ENCODE results near the gene GALNT17.

The GALNT17 gene

DNA sequence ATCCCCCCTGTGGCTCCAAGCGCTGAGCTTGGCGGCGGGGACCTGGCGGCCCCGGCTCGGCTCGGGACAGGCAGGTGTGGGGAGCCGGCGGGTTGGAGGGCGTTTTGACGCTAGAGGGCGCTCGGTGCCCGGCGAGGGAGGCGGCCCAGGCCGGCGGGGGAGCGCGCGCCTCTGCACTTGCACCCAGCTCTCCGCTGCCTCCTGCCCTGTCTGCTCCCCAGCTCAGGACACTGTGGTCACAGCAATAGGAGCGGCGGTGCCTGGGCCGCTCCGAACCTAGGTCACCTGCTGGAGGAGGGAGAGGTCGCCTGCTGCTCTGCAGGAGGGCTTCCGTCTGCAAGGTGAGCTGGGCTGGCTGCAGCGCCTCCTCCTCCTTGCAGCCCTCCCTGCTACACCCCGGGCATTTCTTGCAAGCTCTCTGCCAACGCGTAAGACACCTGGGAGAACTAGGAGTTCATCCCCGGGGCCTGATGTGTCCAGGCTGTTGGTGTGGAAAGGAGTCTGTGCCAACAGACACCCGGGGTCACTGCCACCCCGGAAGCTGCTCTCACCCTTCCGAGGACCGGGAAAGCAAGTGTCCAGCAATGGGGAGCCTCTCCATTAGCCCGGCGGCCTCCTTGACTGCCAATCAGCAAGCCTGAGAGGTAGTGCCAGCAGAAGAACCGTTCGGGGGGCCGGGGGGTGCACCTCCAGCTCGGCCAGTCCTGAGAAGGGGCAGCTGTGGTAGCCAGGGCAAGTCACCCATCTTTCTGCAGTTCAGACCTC is 620.4 kb downstream of the GALNT17 start:
- DNase-seq (ENCODE audit: low read depth, low spot score), result no peak
- ChIA-PET POLR2A (no interaction called here), CTCF (interaction anchor here (1.0 to 4.2 kb wide), 12 partner anchors 8 to 899 kb away, joined by 3 to 42 read pairs (median 4); no protein-coding TSS in a partner anchor)

DNA sequence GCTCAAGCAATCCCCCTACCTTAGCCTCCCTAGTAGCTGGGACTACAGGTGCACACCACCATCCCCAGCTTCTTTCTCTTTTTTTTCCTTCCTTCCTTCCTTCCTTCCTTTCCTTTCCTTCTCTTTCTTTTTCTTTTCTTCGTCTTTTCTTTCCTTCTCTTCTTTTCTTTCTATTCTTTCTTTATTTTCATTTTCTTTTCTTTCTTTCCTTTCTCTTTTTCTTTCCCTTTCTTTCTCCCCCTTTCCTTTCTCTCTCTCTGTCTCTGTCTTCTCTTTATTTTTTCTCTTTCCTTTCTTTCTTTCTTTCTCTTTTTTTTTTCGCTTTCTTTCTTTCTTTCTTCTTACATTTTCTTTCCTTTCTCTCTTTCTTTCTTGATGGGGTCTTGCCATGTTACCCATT is 621.3 kb downstream of the GALNT17 start:
- no peak for DNase-seq (ENCODE audit: low read depth, low spot score)
- POLR2A ChIA-PET, result no interaction called here
- no peak overlapping the region for H3K4me3 ChIP-seq (ENCODE audit: low read depth, low read length)
- CTCF ChIA-PET, result interaction anchor here (1.7 to 4.2 kb wide), 5 partner anchors 7 to 742 kb away, joined by 4 to 42 read pairs (median 7); no protein-coding TSS in a partner anchor
- TF ChIP-seq, protein P1, sequence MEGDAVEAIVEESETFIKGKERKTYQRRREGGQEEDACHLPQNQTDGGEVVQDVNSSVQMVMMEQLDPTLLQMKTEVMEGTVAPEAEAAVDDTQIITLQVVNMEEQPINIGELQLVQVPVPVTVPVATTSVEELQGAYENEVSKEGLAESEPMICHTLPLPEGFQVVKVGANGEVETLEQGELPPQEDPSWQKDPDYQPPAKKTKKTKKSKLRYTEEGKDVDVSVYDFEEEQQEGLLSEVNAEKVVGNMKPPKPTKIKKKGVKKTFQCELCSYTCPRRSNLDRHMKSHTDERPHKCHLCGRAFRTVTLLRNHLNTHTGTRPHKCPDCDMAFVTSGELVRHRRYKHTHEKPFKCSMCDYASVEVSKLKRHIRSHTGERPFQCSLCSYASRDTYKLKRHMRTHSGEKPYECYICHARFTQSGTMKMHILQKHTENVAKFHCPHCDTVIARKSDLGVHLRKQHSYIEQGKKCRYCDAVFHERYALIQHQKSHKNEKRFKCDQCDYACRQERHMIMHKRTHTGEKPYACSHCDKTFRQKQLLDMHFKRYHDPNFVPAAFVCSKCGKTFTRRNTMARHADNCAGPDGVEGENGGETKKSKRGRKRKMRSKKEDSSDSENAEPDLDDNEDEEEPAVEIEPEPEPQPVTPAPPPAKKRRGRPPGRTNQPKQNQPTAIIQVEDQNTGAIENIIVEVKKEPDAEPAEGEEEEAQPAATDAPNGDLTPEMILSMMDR (IDR thresholded peaks at IDR 0.05; ENCODE audit: insufficient read depth, low read length, missing control alignments), result no peak

More for the DNA sequence above, 620.4 kb downstream of the GALNT17 start:
- TF ChIP-seq, protein P1 (IDR thresholded peaks at IDR 0.05; ENCODE audit: insufficient read depth, low read length, missing control alignments), result peak; percentile 80
- no peak overlapping the region for H3K4me3 ChIP-seq (ENCODE audit: low read depth, low read length)

DNA sequence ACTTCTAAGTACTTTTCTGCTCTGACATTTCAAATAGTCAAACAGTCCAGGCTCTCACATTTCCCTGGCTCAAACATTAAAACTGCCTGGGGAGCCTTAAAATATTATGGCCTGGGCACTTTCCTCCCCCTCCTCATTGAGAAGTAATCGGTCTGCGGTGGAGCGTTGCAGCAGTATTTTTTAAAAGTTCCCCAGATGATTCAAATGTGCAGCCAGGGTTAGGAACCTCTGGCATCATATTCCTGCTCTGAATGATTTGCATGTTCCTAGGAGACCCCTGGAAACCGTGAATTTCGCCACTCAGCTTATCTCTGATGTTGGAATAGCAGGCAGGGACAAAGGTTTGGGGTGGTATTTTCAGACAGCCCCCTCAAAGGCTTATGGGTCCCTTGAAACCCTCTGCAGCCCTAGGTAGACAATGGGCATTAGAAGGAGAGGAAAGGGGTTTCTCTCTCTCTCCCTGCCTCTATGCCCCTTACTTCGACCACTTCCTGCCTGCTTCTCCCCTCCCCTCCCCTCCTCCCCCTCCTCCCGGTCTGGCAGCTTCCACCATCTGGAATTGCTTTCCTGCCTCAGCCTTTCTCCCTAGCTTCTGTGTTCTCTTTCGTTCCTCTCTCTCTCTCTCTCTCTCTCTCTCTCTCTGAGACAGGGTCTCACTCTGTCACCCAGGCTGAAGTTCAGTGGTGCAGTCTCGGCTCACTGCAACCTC is 622.2 kb downstream of the GALNT17 start:
- H3K4me3 ChIP-seq (ENCODE audit: low read depth, low read length), result no peak overlapping the region
- POLR2A ChIA-PET, result no interaction called here
- TF ChIP-seq, protein P1 (IDR thresholded peaks at IDR 0.05; ENCODE audit: insufficient read depth, low read length, missing control alignments), result no peak
- CTCF ChIA-PET, result interaction anchor here (1.1 to 4.2 kb wide), 2 partner anchors 11 to 741 kb away, joined by 3 to 42 read pairs; no protein-coding TSS in a partner anchor
- no peak for DNase-seq (ENCODE audit: low read depth, low spot score)

DNA sequence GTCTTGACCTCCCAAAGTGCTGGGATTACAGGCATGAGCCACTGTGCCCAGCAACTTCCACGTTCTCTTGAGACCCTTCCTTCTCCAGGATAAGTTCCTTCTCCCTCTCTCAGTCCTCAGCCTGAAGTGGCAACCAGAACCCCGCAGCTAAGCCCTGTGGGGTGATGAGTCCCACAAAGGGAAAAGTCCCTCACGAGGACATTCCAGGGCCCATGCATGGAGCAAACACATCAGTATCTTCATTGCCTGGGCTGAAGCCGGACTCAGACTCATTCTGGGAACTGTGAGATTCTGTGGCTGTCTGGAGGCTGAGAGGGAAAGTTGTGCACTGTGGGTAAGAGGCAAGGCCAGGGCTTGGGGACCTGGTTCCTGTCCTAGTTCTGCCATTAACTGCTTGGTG is 622.9 kb downstream of the GALNT17 start:
- TF ChIP-seq, protein P1 (IDR thresholded peaks at IDR 0.05; ENCODE audit: insufficient read depth, low read length, missing control alignments), result no peak
- POLR2A ChIA-PET, result no interaction called here
- CTCF ChIA-PET, result interaction anchor here (1.1 to 4.2 kb wide), 2 partner anchors 10 to 740 kb away, joined by 3 to 42 read pairs; no protein-coding TSS in a partner anchor

DNA sequence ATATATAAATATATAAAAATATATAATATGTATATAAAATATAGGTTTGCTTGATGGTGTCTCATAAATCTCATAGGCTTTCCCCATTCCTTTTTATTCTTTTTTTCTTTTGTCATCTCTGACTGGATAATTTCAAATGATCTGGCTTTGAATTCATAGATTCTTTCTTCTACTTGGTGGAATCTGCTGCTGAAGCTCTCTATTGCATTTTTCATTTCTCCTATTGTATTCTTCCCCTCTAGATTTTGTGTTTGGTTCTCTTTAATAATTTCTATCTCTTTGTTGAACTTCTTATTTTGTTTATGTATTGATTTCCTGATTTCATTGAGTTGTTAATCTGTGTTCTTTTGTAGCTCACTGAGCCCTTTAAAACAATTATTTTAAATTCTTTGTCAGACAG is 629.4 kb downstream of the GALNT17 start:
- TF ChIP-seq, protein P1 (IDR thresholded peaks at IDR 0.05; ENCODE audit: insufficient read depth, low read length, missing control alignments), result no peak
- H3K4me3 ChIP-seq (ENCODE audit: low read depth, low read length), result no peak overlapping the region
- ChIA-PET CTCF (interaction anchor here (2.6 kb wide), 1 partner anchor 9 kb away, joined by 8 read pairs; no protein-coding TSS in a partner anchor), POLR2A (no interaction called here)
- no peak for DNase-seq (ENCODE audit: low read depth, low spot score)

More for the DNA sequence above, 622.9 kb downstream of the GALNT17 start:
- DNase-seq (ENCODE audit: low read depth, low spot score), result no peak
- no peak overlapping the region for H3K4me3 ChIP-seq (ENCODE audit: low read depth, low read length)
